K562 (cell line): ENCODE measurements around the gene KCNV2. TPM values are rescaled to one million over a fixed set of nuclear protein-coding genes. Genes with fewer than 3 reads are reported as not detected.

Source experiments
- ATAC-seq: fragments of 200-7000 bp; cut with Tn5 transposase; 3 replicates; pipeline ENCODE4 v1.9.1; 2020; ENCODE audit warnings: moderate library complexity
- BruUV-seq: library from RNA; stranded (reverse); fragments of 400-500 nt; replicated peaks from 2 replicates; lab custom pipeline; 2021; lab: Mats Ljungman, UMichigan
- CTCF ChIA-PET: fragments of 300-600 bp; formaldehyde crosslinking; extraction: SDS; loops from one replicate; lab custom pipeline; 2021; ENCODE audit warnings: low intra/inter-chr PET ratio; lab: Yijun Ruan, JAX
- POLR2A ChIA-PET: fragments of 300-600, 350-650 bp; sonication (Branson Sonifier 250); formaldehyde crosslinking; extraction: SDS; loops from one replicate; lab custom pipeline; 2021; ENCODE audit warnings: antibody characterized with exemption, inconsistent platforms; lab: Yijun Ruan, JAX
- DNase-seq, 4 experiments: peaks; one replicate each; pipeline versions ENCODE4 v3.0.0 to v3.0.0-alpha.2; 2011 to 2018; ENCODE audit warnings: low spot score in 3 of 4, mixed read lengths in 3 of 4; ENCODE audit errors: extremely low read depth in 1 of 4
- FAIRE-seq: peaks from 2 replicates; lab custom pipeline; 2011; peaks lifted over from hg19 to GRCh38; lab: Jason Lieb, UNC
- H2AFZ ChIP-seq: 2 replicates; pipeline ENCODE4 v1.6.0; 2011; ENCODE audit warnings: low read depth, low read length, control low read depth, inconsistent platforms
- H3K27ac ChIP-seq: fragments of 200-600 bp; 3 replicates; pipeline ENCODE4 v1.8.0; 2011; ENCODE audit warnings: low read depth, mild to moderate bottlenecking, control low read depth, inconsistent platforms, low read length, moderate library complexity, mixed read lengths; ENCODE audit errors: extremely low read depth
- H3K27me3 ChIP-seq, 2 experiments: fragments of 300-600 bp in 1 of 2; 2 replicates in 1 of 2; 3 replicates in 1 of 2; pipeline versions ENCODE4 v1.6.0 to v1.8.0; 2011; ENCODE audit warnings: inconsistent platforms in 2 of 2, low read length in 2 of 2, mild to moderate bottlenecking in 1 of 2, mixed read lengths in 1 of 2, moderate library complexity in 1 of 2; ENCODE audit not compliant: control insufficient read depth in 2 of 2, insufficient read depth in 2 of 2
- H3K36me3 ChIP-seq: fragments of 300-600 bp; 3 replicates; pipeline ENCODE4 v1.8.0; 2011; ENCODE audit warnings: mild to moderate bottlenecking, low read length, inconsistent platforms; ENCODE audit not compliant: control insufficient read depth, insufficient read depth
- H3K4me1 ChIP-seq, 2 experiments: fragments of 200-600 bp in 1 of 2; replicated peaks in 1 of 2; 2 replicates in 1 of 2; 3 replicates in 1 of 2; pipeline versions ENCODE4 v1.5.1 to v1.8.0; 2011; ENCODE audit warnings: inconsistent platforms in 2 of 2, low read length in 2 of 2, mild to moderate bottlenecking in 1 of 2, mixed read lengths in 1 of 2, moderate library complexity in 1 of 2; ENCODE audit not compliant: control insufficient read depth in 2 of 2, insufficient read depth in 2 of 2
- H3K4me2 ChIP-seq: 2 replicates; pipeline ENCODE4 v1.6.1; 2011; ENCODE audit warnings: low read length, control low read depth, inconsistent platforms, mixed read lengths; ENCODE audit not compliant: insufficient read depth
- H3K4me3 ChIP-seq: fragments of 200-600 bp; sonication (generic), shearing (Covaris generic); 2 replicates; pipeline ENCODE4 v1.5.1; 2016; ENCODE audit warnings: control low read depth, inconsistent platforms
- H3K79me2 ChIP-seq: fragments of 200-600 bp; 3 replicates; pipeline ENCODE4 v1.8.0; 2011; ENCODE audit warnings: low read length, inconsistent platforms; ENCODE audit not compliant: control insufficient read depth, insufficient read depth
- H3K9ac ChIP-seq, 2 experiments: 2 replicates each; pipeline versions ENCODE4 v1.6.0 to v1.6.1; 2011; ENCODE audit warnings: low read depth in 2 of 2, low read length in 2 of 2, control low read depth in 1 of 2, inconsistent platforms in 1 of 2, mild to moderate bottlenecking in 1 of 2, mixed read lengths in 1 of 2; ENCODE audit not compliant: insufficient read depth in 1 of 2
- H3K9me1 ChIP-seq: one replicate; pipeline ENCODE4 v1.6.0; 2011; ENCODE audit warnings: inconsistent platforms, mild to moderate bottlenecking, low read length, moderate library complexity; ENCODE audit not compliant: control insufficient read depth, insufficient read depth
- H3K9me3 ChIP-seq: replicated peaks from 2 replicates; pipeline ENCODE4 v1.5.1; 2011; ENCODE audit warnings: low read depth, low read length, inconsistent platforms; ENCODE audit not compliant: control insufficient read depth, insufficient read depth
- H4K20me1 ChIP-seq: replicated peaks from 2 replicates; pipeline ENCODE4 v1.6.1; 2011; ENCODE audit warnings: low read length, inconsistent platforms, mixed read lengths; ENCODE audit not compliant: control insufficient read depth, insufficient read depth
- C11orf30 ChIP-seq: fragments of 450-650 bp; IDR thresholded peaks from 2 replicates; pipeline ENCODE4 v1.6.1; 2016; ENCODE audit warnings: low read depth, mild to moderate bottlenecking
- MAFG ChIP-seq: fragments of 450-650 bp; conservative IDR thresholded peaks from 2 replicates; pipeline ENCODE4 v1.6.1; 2016; ENCODE audit warnings: missing genetic modification characterization, missing compliant biosample characterization
- MAFK ChIP-seq: IDR thresholded peaks from 2 replicates; pipeline ENCODE4 v1.6.1; 2011; ENCODE audit warnings: low read length, improper control_type of control experiment
- ZNF175 ChIP-seq: fragments of 200-800 bp; sonication (Bioruptor generic); IDR thresholded peaks from 2 replicates; pipeline ENCODE4 v1.6.1; 2016; ENCODE audit warnings: low read depth, mild to moderate bottlenecking, missing genetic modification characterization, missing compliant biosample characterization
- ZNF282 ChIP-seq: sonication (generic); formaldehyde crosslinking; IDR thresholded peaks from 2 replicates; pipeline ENCODE4 v1.8.1; 2023; ENCODE audit warnings: missing genetic modification reagents
- ZNF316 ChIP-seq: fragments of 450-650 bp; IDR thresholded peaks from 2 replicates; pipeline ENCODE4 v1.6.1; 2016
- WGBS: fragments of 100-300 bp; shearing (Covaris generic); methylation state at CpG from one replicate; pipeline ENCODE4 v1.1.6; 2016; ENCODE audit warnings: low coverage, mixed read lengths; ENCODE audit not compliant: insufficient coverage; ENCODE audit errors: missing lambda C conversion rate; 5-methylcytosine and 5-hydroxymethylcytosine counted together
- in situ Hi-C: fragments of 300-500 bp; cut with MboI; formaldehyde crosslinking; loops from 4 replicates; pipeline ENCODE4 v1.15.0; 2018; ENCODE audit warnings: inconsistent platforms, mixed read lengths
- intact Hi-C: fragments of 100-400 bp; cut with micrococcal nuclease; formaldehyde crosslinking; loops from 2 replicates; pipeline ENCODE4 v1.14.2; 2022
- polyA plus RNA-seq, 8 experiments: library from polyadenylated mRNA; depleted of rRNA in 4 of 8; stranded (reverse) in 5 of 8; unstranded in 3 of 8; fragments of >200 nt; fragmentation: Nextera tagmentation in 2 of 8; fragmentation: Illumina TruSeq in 1 of 8; extraction: Ambion mirVana in 2 of 8; extraction: Trizol in 1 of 8; gene quantifications; 2 replicates each; pipeline versions ENCODE4 v1.2.1 to v1.2.3, GENCODE V29; 2011 to 2014; ENCODE audit warnings: inconsistent platforms in 1 of 8, missing spikeins in 1 of 8
- total RNA-seq, 7 experiments: library from RNA; depleted of rRNA in 6 of 7; stranded (reverse); fragments of >200 nt in 6 of 7; fragmentation: Illumina TruSeq in 2 of 7; extraction: Trizol in 2 of 7; gene quantifications; 2 replicates each; pipeline versions ENCODE4 v1.2.1 to v1.2.3, GENCODE V29; 2011 to 2021; ENCODE audit warnings: low replicate concordance in 1 of 7
- TF ChIP-seq, protein P1 (sequence below): sonication (generic); formaldehyde crosslinking; IDR thresholded peaks from 2 replicates; pipeline ENCODE4 v1.8.0; 2022; ENCODE audit warnings: missing genetic modification reagents, mild to moderate bottlenecking, borderline replicate concordance

The KCNV2 gene
- total and polyA plus RNA-seq, 9 of the 15 experiments (the other 6 are each of a cell fraction or from before 2014, with no cell fraction given): 0.03 TPM; not detected in 8

- ATAC-seq: no peak
- H2AFZ ChIP-seq: no peak overlapping the region
- 15% methylated on average over 7 of the region's 9 CpGs for WGBS
- no peaks in the 10 kb centered on the region for H3K27me3 ChIP-seq
- TF ChIP-seq C11orf30: peak; percentile 79
- no peak for TF ChIP-seq ZNF175 (CRISPR knock-in tag)
- TF ChIP-seq MAFK: peak; percentile 11; the same call in 1 of the 2 replicates
- TF ChIP-seq, protein P1, sequence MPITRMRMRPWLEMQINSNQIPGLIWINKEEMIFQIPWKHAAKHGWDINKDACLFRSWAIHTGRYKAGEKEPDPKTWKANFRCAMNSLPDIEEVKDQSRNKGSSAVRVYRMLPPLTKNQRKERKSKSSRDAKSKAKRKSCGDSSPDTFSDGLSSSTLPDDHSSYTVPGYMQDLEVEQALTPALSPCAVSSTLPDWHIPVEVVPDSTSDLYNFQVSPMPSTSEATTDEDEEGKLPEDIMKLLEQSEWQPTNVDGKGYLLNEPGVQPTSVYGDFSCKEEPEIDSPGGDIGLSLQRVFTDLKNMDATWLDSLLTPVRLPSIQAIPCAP: no peak
- no peak for TF ChIP-seq ZNF282 (CRISPR knock-in tag)
- peak; percentile 53; the same call in 1 of the 2 replicates for TF ChIP-seq MAFG (tag)
- TF ChIP-seq ZNF316: peak; percentile 93
- TF ChIP-seq, all 486 proteins: peak for 4
- no peaks in the 10 kb centered on the region for H3K36me3 ChIP-seq
- in situ Hi-C loops (no loop called here), intact Hi-C loops (no loop called here)
- no peaks in the 10 kb centered on the region for H3K79me2 ChIP-seq
- H3K4me3 ChIP-seq: no peak overlapping the region
- no peak overlapping the region for H3K9ac ChIP-seq
- no peaks in the 10 kb centered on the region for H3K9me3 ChIP-seq
- no peaks in the 10 kb centered on the region for H4K20me1 ChIP-seq
- no peak overlapping the region for H3K27ac ChIP-seq
- no peaks in the 10 kb centered on the region for H3K4me1 ChIP-seq
- CTCF ChIA-PET: no interaction called here
- H3K9me1 ChIP-seq: no peaks in the 10 kb centered on the region
- BruUV-seq: no TSS peak
- POLR2A ChIA-PET: no interaction called here
- H3K4me2 ChIP-seq: no peak overlapping the region
- no peak for FAIRE-seq
- no peak for DNase-seq
Observed at GRCh38 chr9:2674141-2674824, 43.0 kb upstream of the KCNV2 start.
